PFSK-1 (cell line): ENCODE data around the gene SGPL1.

Source experiments
- POLR2AphosphoS5 ChIP-seq: IDR thresholded peaks from 2 replicates; pipeline ENCODE4 v1.6.1; 2012; ENCODE audit warnings: low read depth, mild to moderate bottlenecking, control low read depth, low read length, moderate library complexity
- SIN3A ChIP-seq: IDR thresholded peaks from 2 replicates; pipeline ENCODE4 v1.6.1; 2012; ENCODE audit warnings: mild to moderate bottlenecking, low read length, moderate library complexity, borderline replicate concordance; ENCODE audit not compliant: insufficient read depth

GRCh38 chr10:70863470-70864160 lies 47.9 kb downstream of the SGPL1 start:
- TF ChIP-seq SIN3A (no peak), POLR2AphosphoS5 (no peak)
